ENCODE measurements around the gene RPTN.

The RPTN gene

GRCh38 chr1:152130186-152130585, 28.8 kb downstream of the RPTN start:
- Histone ChIP-seq H3K9ac (ENCODE audit: low read depth, low read length, poor library complexity, severe bottlenecking) (no peak overlapping the region), H3K4me2 (ENCODE audit: low read depth, low read length, poor library complexity, severe bottlenecking) (no peak overlapping the region), H3K9me2 (replicated peaks; ENCODE audit: low read depth, low read length) (no peaks in the 10 kb centered on the region), H3K27me3 (ENCODE audit: insufficient read depth, low read length, poor library complexity, severe bottlenecking) (no peaks in the 10 kb centered on the region), H3K4me1 (ENCODE audit: insufficient read depth, low read length, poor library complexity, severe bottlenecking) (peaks cover 49% of the 10 kb centered on the region), H3K36me3 (ENCODE audit: insufficient read depth, low read length) (no peaks in the 10 kb centered on the region), H3F3A (ENCODE audit: low read depth) (peaks cover 11% of the 10 kb centered on the region), H4K20me1 (ENCODE audit: insufficient read depth, low read length, poor library complexity, severe bottlenecking) (no peaks in the 10 kb centered on the region), H3K79me2 (ENCODE audit: insufficient read depth, low read length) (no peaks in the 10 kb centered on the region), H2AFZ (ENCODE audit: low read length) (no peak overlapping the region), H3K4me3 (ENCODE audit: low read length, poor library complexity, severe bottlenecking) (no peak overlapping the region), H3K9me3 (ENCODE audit: insufficient read depth, low read depth, low read length) (peaks cover 18% of the 10 kb centered on the region)
- no peak for TF ChIP-seq EZH2phosphoT487 (IDR thresholded peaks at IDR 0.05; ENCODE audit: borderline replicate concordance)
- TF ChIP-seq CTCF (conservative IDR thresholded peaks at IDR 0.05; ENCODE audit: low read length), result no peak

- Histone ChIP-seq H3K4me1 (ENCODE audit: insufficient read depth, low read length, poor library complexity, severe bottlenecking) (peaks cover 60% of the 10 kb centered on the region), H2AFZ (ENCODE audit: low read length) (peak overlapping the region; percentile 16; the same call in 1 of the 2 replicates), H3K4me3 (ENCODE audit: low read length, poor library complexity, severe bottlenecking) (peak overlapping the region; percentile 65), H3K79me2 (ENCODE audit: insufficient read depth, low read length) (no peaks in the 10 kb centered on the region), H3K9ac (ENCODE audit: low read depth, low read length, poor library complexity, severe bottlenecking) (peak overlapping the region; percentile 54), H3K36me3 (ENCODE audit: insufficient read depth, low read length) (no peaks in the 10 kb centered on the region), H3K9me3 (ENCODE audit: insufficient read depth, low read depth, low read length) (peaks cover 8% of the 10 kb centered on the region), H3K27me3 (ENCODE audit: insufficient read depth, low read length, poor library complexity, severe bottlenecking) (no peaks in the 10 kb centered on the region), H3K9me2 (replicated peaks; ENCODE audit: low read depth, low read length) (no peaks in the 10 kb centered on the region), H4K20me1 (ENCODE audit: insufficient read depth, low read length, poor library complexity, severe bottlenecking) (no peaks in the 10 kb centered on the region), H3F3A (ENCODE audit: low read depth) (peaks cover 11% of the 10 kb centered on the region), H3K4me2 (ENCODE audit: low read depth, low read length, poor library complexity, severe bottlenecking) (peak overlapping the region; percentile 74)
- TF ChIP-seq EZH2phosphoT487 (IDR thresholded peaks at IDR 0.05; ENCODE audit: borderline replicate concordance) (no peak), CTCF (conservative IDR thresholded peaks at IDR 0.05; ENCODE audit: low read length) (no peak)
Observed at GRCh38 chr1:152127673-152128072, 31.4 kb downstream of the RPTN start.

GRCh38 chr1:152125834-152126443, 33.1 kb downstream of the RPTN start:
- Histone ChIP-seq H3K4me3 (ENCODE audit: low read length, poor library complexity, severe bottlenecking) (peak overlapping the region; percentile 65), H3F3A (ENCODE audit: low read depth) (peaks cover 13% of the 10 kb centered on the region), H3K4me2 (ENCODE audit: low read depth, low read length, poor library complexity, severe bottlenecking) (peak overlapping the region; percentile 74), H3K9me2 (replicated peaks; ENCODE audit: low read depth, low read length) (no peaks in the 10 kb centered on the region), H3K27me3 (ENCODE audit: insufficient read depth, low read length, poor library complexity, severe bottlenecking) (no peaks in the 10 kb centered on the region), H3K9ac (ENCODE audit: low read depth, low read length, poor library complexity, severe bottlenecking) (peak overlapping the region; percentile 54), H3K79me2 (ENCODE audit: insufficient read depth, low read length) (no peaks in the 10 kb centered on the region), H2AFZ (ENCODE audit: low read length) (0 out of 2 replicates have a peak overlapping the region, but pooled peaks have one; percentile 4), H4K20me1 (ENCODE audit: insufficient read depth, low read length, poor library complexity, severe bottlenecking) (no peaks in the 10 kb centered on the region), H3K9me3 (ENCODE audit: insufficient read depth, low read depth, low read length) (no peaks in the 10 kb centered on the region), H3K36me3 (ENCODE audit: insufficient read depth, low read length) (no peaks in the 10 kb centered on the region), H3K4me1 (ENCODE audit: insufficient read depth, low read length, poor library complexity, severe bottlenecking) (peaks cover 69% of the 10 kb centered on the region)
- no peak; the same call in 1 of the 2 replicates for TF ChIP-seq CTCF (conservative IDR thresholded peaks at IDR 0.05; ENCODE audit: low read length)
- peak; percentile 25; the same call in 1 of the 2 replicates for TF ChIP-seq EZH2phosphoT487 (IDR thresholded peaks at IDR 0.05; ENCODE audit: borderline replicate concordance)
